DLD1 (cell line): ENCODE data around the gene DIP2C.

Source experiments
- in situ Hi-C: cut with HindIII; loops from 2 replicates; pipeline ENCODE4 v1.10.0; 2017; ENCODE audit warnings: low sequenced_read_pairs

DIP2C gene

GRCh38 chr10:630581-631073, 58.8 kb downstream of the DIP2C start:
- in situ Hi-C loops, result no loop called here

GRCh38 chr10:629186-629998, 60.1 kb downstream of the DIP2C start:
- in situ Hi-C loops, result no loop called here

GRCh38 chr10:628386-629045, 61.0 kb downstream of the DIP2C start:
- in situ Hi-C loops, result no loop called here

- in situ Hi-C loops, result no loop called here
Observed at GRCh38 chr10:627032-627992, 62.2 kb downstream of the DIP2C start.

GRCh38 chr10:625751-626711, 63.4 kb downstream of the DIP2C start:
- in situ Hi-C loops, result no loop called here

- in situ Hi-C loops, result no loop called here
Observed at GRCh38 chr10:625333-625696, 64.2 kb downstream of the DIP2C start.

GRCh38 chr10:624605-625332, 64.7 kb downstream of the DIP2C start:
- in situ Hi-C loops, result no loop called here

- in situ Hi-C loops, result no loop called here
Observed at GRCh38 chr10:624312-624604, 65.2 kb downstream of the DIP2C start.

- in situ Hi-C loops, result no loop called here
Observed at GRCh38 chr10:623477-624311, 65.8 kb downstream of the DIP2C start.

GRCh38 chr10:623014-623413, 66.5 kb downstream of the DIP2C start:
- in situ Hi-C loops, result no loop called here

- in situ Hi-C loops, result no loop called here
Observed at GRCh38 chr10:621981-622740, 67.3 kb downstream of the DIP2C start.

GRCh38 chr10:621513-621912, 68.0 kb downstream of the DIP2C start:
- in situ Hi-C loops, result no loop called here

GRCh38 chr10:620971-621370, 68.5 kb downstream of the DIP2C start:
- in situ Hi-C loops, result no loop called here

GRCh38 chr10:620417-620816, 69.1 kb downstream of the DIP2C start:
- in situ Hi-C loops, result no loop called here

GRCh38 chr10:619710-620109, 69.8 kb downstream of the DIP2C start:
- in situ Hi-C loops, result no loop called here

- in situ Hi-C loops, result no loop called here
Observed at GRCh38 chr10:618229-618989, 71.1 kb downstream of the DIP2C start.

- in situ Hi-C loops, result no loop called here
Observed at GRCh38 chr10:617471-617870, 72.0 kb downstream of the DIP2C start.
